DMS53 treated with DMSO at 0.1 percent for 48 hours (cell line): ENCODE results near the gene PRKN.

Source experiments
- DNase-seq: peaks from one replicate; lab custom pipeline; 2025; ENCODE audit not compliant: unreplicated experiment; lab: John Stamatoyannopoulos, UW

PRKN gene

GRCh38 chr6:161584621-161585340, 1142.8 kb downstream of the PRKN start:
- no peak for DNase-seq

- DNase-seq: no peak
Observed at GRCh38 chr6:161584051-161584450, 1143.5 kb downstream of the PRKN start.

GRCh38 chr6:161583584-161583983, 1144.0 kb downstream of the PRKN start:
- DNase-seq: no peak

GRCh38 chr6:161578478-161578877, 1149.1 kb downstream of the PRKN start:
- DNase-seq: no peak

- no peak for DNase-seq
Observed at GRCh38 chr6:161575523-161576254, 1151.9 kb downstream of the PRKN start.

- DNase-seq: peak; percentile 35
Observed at GRCh38 chr6:161568885-161569456, 1158.6 kb downstream of the PRKN start.

- DNase-seq: no peak
Observed at GRCh38 chr6:161564952-161565351, 1162.6 kb downstream of the PRKN start.

- no peak for DNase-seq
Observed at GRCh38 chr6:161561908-161562307, 1165.7 kb downstream of the PRKN start.

- no peak for DNase-seq
Observed at GRCh38 chr6:161557333-161558107, 1170.0 kb downstream of the PRKN start.

- DNase-seq: no peak
Observed at GRCh38 chr6:161554883-161555282, 1172.7 kb downstream of the PRKN start.

- DNase-seq: peak; percentile 94
Observed at GRCh38 chr6:161549977-161550655, 1177.5 kb downstream of the PRKN start.

- DNase-seq: no peak
Observed at GRCh38 chr6:161548713-161549296, 1178.8 kb downstream of the PRKN start.

GRCh38 chr6:161547617-161548016, 1179.9 kb downstream of the PRKN start:
- peak; percentile 49 for DNase-seq

- no peak for DNase-seq
Observed at GRCh38 chr6:161546632-161547031, 1180.9 kb downstream of the PRKN start.

- DNase-seq: no peak
Observed at GRCh38 chr6:161545741-161546140, 1181.8 kb downstream of the PRKN start.

- DNase-seq: no peak
Observed at GRCh38 chr6:161544801-161545480, 1182.6 kb downstream of the PRKN start.

- DNase-seq: no peak
Observed at GRCh38 chr6:161543684-161544309, 1183.8 kb downstream of the PRKN start.

GRCh38 chr6:161542346-161542980, 1185.1 kb downstream of the PRKN start:
- DNase-seq: no peak

- no peak for DNase-seq
Observed at GRCh38 chr6:161540532-161540931, 1187.0 kb downstream of the PRKN start.
